Adrenal gland (tissue), 5 donors: ENCODE measurements around the gene ACAD9.

Source experiments
- POLR2A ChIP-seq, 2 donors: fragments of 450-650 bp; IDR thresholded peaks; one replicate each; pipeline ENCODE4 v1.6.1; 2017; ENCODE audit warnings: antibody characterized with exemption in 2 of 2, mild to moderate bottlenecking in 2 of 2, moderate library complexity in 1 of 2
- TF ChIP-seq, protein P1 (sequence below), 6 experiments: fragments of 450-650 bp in 4 of 6; fragments of 200-600 bp in 2 of 6; sonication (generic) in 1 of 6; IDR thresholded peaks; 1 replicate in 5 of 6; 2 replicates in 1 of 6; pipeline versions ENCODE4 v1.5.1 to v1.8.0; 2016 to 2021; ENCODE audit warnings: antibody characterized with exemption in 6 of 6, mild to moderate bottlenecking in 2 of 6, moderate library complexity in 1 of 6
- donor health status: DM: no; HTN: no; CAD: no.

DNA sequence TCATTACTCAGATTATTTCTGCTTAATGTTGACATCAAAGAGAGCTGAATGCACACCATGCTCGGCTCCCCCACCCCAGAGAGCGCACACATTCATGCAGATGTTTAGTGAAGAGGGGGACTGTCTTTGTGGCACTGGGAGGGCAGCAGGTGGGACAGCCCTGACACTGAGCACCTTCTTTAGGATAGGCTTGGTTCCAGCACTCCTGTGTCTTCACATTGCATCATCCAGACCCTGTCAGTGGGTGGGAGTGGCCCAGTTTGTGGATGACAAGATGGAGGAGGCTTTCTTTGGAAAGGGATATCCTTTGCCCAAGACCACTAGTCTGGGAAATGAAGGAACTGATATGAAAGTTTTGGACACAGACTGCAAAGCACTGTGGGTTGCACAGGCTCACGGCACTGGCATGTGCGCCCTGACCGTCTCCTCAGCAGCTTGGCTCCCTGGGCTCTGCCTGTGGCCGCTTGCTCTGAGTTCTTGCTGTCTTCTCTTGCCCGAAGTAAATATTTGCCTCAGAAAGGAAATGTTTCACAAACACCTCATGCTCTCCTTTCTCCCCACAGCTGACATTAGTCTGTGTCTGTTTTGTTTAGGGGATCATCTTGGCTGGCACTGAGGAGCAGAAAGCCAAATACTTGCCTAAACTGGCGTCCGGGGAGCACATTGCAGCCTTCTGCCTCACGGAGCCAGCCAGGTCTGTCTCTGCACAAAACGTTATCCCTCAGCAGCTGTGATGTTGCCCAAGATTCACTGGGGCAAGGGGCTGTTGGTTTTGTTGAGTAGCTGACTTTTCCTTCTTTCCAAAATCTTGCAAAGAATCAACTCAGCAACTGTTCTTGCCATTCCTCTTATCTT lies 16.6 kb downstream of the ACAD9 start:
- no peak for TF ChIP-seq POLR2A (IDR thresholded peaks at IDR 0.05)
- TF ChIP-seq, protein P1, sequence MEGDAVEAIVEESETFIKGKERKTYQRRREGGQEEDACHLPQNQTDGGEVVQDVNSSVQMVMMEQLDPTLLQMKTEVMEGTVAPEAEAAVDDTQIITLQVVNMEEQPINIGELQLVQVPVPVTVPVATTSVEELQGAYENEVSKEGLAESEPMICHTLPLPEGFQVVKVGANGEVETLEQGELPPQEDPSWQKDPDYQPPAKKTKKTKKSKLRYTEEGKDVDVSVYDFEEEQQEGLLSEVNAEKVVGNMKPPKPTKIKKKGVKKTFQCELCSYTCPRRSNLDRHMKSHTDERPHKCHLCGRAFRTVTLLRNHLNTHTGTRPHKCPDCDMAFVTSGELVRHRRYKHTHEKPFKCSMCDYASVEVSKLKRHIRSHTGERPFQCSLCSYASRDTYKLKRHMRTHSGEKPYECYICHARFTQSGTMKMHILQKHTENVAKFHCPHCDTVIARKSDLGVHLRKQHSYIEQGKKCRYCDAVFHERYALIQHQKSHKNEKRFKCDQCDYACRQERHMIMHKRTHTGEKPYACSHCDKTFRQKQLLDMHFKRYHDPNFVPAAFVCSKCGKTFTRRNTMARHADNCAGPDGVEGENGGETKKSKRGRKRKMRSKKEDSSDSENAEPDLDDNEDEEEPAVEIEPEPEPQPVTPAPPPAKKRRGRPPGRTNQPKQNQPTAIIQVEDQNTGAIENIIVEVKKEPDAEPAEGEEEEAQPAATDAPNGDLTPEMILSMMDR (IDR thresholded peaks at IDR 0.05): no peak
